Uterus (tissue), 2 donors: Measurements from ENCODE around the gene ITGB4.

ENCODE experiments used
- POLR2A ChIP-seq, 2 donors: fragments of 450-650 bp; IDR thresholded peaks; one replicate each; pipeline ENCODE4 v1.6.1; 2016; ENCODE audit warnings: antibody characterized with exemption in 2 of 2, mild to moderate bottlenecking in 1 of 2, moderate library complexity in 1 of 2
- TF ChIP-seq, protein P1 (sequence below), 4 experiments: fragments of 200-600 bp in 2 of 4; fragments of 450-650 bp in 2 of 4; sonication (generic) in 2 of 4; IDR thresholded peaks; one replicate each; pipeline ENCODE4 v1.5.1; 2016 to 2019; ENCODE audit warnings: antibody characterized with exemption in 4 of 4, mild to moderate bottlenecking in 2 of 4, moderate library complexity in 1 of 4

DNA sequence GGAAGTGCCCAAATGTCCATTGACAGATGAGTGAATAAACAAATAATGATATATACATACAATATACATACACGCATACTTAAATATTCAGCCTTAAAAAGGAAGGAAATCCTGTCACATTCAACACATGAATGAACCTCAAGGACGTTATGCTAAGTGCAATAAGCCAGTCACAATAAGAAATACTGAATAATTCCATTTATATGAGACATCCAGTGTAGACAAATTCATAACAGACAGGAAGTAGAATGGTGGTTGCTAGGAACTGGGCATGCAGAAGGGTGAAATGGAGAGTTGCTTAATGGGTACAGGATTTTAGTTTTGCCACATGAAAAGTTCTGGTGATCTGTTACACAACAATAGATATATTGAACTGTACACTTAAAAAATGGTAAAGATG is 8.8 kb upstream of the ITGB4 start:
- no peak for TF ChIP-seq POLR2A (IDR thresholded peaks at IDR 0.05)
- TF ChIP-seq, protein P1, sequence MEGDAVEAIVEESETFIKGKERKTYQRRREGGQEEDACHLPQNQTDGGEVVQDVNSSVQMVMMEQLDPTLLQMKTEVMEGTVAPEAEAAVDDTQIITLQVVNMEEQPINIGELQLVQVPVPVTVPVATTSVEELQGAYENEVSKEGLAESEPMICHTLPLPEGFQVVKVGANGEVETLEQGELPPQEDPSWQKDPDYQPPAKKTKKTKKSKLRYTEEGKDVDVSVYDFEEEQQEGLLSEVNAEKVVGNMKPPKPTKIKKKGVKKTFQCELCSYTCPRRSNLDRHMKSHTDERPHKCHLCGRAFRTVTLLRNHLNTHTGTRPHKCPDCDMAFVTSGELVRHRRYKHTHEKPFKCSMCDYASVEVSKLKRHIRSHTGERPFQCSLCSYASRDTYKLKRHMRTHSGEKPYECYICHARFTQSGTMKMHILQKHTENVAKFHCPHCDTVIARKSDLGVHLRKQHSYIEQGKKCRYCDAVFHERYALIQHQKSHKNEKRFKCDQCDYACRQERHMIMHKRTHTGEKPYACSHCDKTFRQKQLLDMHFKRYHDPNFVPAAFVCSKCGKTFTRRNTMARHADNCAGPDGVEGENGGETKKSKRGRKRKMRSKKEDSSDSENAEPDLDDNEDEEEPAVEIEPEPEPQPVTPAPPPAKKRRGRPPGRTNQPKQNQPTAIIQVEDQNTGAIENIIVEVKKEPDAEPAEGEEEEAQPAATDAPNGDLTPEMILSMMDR (IDR thresholded peaks at IDR 0.05), result no peak
